Hypothalamus (tissue), 51 donors: ENCODE data around the gene DUSP7.

Experiments
- DNase-seq, 51 donors: peaks; one replicate each; lab custom pipeline; 2025; lab: John Stamatoyannopoulos, UW

DUSP7 gene, protein sequence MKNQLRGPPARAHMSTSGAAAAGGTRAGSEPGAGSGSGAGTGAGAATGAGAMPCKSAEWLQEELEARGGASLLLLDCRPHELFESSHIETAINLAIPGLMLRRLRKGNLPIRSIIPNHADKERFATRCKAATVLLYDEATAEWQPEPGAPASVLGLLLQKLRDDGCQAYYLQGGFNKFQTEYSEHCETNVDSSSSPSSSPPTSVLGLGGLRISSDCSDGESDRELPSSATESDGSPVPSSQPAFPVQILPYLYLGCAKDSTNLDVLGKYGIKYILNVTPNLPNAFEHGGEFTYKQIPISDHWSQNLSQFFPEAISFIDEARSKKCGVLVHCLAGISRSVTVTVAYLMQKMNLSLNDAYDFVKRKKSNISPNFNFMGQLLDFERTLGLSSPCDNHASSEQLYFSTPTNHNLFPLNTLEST

DNA sequence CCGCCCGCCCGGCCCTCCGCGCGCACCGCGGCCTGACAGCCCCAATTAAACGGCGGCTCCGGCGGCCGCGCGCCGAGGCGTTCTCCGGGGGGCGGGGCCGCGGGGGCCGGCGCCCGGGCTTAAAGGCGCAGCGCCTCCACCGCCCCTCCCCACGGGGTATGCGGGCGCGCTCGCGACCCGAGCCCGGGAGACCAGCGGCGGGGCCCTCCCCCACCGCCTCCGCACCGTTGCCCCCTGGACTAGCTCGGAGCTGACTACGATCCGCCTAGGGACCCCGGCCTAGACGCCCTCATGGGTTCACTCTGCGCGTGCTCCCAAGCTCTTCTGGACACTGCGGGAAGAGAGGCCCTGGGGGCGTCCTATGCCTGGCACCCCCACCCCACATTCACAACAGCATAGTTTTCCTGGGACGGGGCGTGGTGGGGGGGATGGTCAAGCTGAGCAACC, at the start of gene DUSP7:
Gene DUSP7 (minus strand): TSS at position 51 of the 447 bp plus-strand sequence. CDS start 205 bp downstream, outside the sequence.
- DNase-seq = peak in 47 of 51 donors; percentile 17 to 90 (median 62)

DNA sequence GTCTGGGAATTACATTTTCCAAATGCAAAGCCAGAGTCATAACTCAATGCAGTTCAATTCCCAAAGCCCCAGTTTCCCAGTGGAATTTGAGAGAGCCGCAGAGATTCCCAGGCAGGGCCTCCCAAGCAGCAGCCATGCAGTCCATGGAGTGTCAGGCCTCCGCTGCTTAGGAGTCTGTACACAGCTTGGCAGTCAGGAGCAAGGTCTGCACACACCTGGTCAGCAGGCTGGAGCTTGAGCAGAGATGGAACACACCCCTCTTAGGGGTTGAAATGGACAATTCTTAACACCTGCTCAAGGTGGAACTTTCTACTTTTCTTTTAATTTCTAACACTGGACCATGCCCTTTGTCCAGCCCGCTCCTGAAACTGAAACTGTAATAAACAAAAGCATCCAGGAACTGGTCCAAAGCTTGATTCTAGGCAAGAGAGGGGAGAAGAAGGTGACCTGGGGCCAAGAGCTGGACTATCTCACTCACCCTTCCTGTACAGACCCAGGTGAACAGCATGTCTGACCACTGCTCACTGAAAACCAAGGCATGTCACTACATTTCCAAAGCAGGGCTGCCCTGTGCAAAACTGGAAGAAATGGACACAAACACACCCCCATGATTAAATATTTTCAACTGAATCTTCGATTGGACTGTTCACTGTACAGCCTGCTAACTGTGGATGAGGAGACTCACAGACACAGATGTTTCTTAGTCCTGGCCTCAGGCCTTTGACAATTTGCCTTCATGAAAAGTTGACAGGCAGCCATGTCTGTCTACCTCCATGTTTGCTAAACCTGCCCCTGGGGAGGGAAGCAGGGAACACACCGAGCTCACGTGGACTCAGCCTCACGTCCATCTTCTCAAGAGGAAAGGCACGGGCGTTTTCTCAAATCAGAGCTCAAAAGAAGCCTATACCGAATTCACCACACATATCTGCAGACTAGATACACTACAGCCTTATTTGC, 48.6 kb upstream of the DUSP7 start:
- no peak for DNase-seq

DNA sequence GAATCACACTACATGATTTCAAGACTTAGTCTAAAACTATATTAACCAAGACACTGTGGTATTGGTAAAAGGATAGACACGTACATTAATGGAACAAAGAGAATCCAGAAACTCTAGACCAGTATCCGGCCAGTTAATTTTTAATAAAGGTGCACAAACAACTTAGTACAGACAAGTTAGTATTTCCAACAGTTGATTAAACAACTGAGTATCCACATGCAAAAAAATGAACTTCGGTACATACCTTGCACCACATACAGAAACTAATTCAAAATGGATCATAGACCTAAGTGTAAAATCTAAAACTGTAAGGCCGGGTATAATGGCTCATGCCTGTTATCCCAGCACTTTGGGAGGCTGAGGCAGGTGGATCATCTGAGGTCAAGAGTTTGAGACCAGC, 46.6 kb upstream of the DUSP7 start:
- DNase-seq = no peak

DNA sequence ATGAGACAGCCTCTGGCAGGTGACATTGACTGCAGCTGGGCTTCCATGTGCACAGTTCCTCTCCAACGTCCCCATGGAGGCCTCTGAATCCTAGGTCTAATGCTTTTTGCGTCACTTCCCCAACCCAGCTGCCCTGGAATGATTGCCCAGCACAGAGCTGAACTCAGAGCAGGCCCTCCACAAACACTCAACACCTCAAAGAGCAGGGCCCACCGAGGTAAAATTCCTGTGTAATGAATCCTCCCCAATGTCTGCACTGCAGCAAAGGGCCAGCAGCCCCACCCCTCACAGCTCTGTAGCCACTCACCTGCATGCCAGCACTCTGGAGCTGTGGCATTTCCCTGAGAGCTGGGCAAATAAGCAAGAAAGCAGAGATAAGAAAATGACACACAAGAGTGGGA, 42.6 kb upstream of the DUSP7 start:
- no peak for DNase-seq

DNA sequence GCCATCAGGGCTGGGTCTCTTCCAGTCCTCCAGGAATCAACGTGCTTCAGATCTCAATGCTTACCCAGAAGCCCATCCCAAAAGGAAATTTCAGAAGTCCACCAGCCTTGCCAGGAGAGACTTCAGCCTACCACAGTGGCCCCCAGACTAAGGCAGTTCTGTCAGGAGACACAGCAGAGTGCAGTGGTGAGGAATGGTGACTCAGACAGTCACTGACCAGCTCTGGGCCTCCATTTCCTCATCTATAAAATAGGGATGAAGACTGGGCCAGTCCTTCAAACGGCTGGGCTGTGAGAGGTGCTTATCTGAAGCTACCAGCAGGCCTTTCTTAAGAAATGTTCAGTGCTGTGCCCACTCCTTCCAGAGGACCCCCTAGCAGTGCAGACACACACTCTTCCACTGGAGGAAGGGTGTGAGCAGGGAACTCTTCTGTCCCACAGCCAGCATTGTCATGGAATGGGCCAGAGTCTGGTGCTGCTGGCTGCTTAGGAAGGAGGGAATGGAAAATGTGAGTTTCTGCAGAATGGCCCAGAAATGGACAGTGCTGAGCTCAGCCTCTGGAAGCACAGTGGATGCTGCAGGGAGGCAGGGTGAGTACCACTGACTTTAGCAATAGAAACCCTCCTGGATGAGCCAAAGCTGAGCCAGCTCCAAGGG, 41.6 kb upstream of the DUSP7 start:
- DNase-seq = no peak

DNA sequence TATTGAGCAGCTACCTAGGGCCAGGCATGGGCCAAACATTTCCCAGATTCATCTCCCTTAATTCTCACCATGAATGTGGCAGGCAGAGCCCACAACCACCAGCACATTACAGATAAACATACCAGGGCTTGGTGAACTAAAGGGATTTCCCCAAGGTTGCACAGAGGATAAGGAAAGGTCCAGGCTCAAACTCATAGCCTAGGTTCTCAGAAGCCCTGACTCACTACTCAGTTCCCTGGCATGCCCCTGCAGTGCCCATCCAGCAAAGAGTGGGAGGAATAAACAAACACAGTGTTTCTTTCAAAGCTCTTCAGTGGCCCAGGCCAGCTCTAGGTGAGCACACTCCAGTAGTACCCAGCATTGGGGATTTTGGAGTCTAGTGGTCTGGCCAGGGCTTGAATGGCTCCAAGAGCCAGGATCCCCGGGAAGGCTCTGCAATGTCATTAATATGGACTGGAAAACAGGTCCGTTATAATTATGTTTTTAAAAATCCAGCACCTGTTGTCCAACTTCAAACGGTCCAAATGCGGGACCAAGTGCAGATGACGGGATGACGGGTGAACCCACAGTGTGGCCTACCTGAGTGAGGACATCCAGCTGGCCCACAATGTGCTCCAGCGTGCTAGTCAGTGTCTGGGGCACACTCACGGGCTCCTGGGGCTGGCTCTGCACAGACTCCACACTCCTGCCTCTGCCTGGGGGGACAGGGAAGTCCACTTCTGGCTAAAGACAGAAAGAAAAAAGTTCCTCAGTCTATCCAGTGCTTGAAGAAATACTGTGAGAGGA, 39.8 kb upstream of the DUSP7 start:
- no peak for DNase-seq

DNA sequence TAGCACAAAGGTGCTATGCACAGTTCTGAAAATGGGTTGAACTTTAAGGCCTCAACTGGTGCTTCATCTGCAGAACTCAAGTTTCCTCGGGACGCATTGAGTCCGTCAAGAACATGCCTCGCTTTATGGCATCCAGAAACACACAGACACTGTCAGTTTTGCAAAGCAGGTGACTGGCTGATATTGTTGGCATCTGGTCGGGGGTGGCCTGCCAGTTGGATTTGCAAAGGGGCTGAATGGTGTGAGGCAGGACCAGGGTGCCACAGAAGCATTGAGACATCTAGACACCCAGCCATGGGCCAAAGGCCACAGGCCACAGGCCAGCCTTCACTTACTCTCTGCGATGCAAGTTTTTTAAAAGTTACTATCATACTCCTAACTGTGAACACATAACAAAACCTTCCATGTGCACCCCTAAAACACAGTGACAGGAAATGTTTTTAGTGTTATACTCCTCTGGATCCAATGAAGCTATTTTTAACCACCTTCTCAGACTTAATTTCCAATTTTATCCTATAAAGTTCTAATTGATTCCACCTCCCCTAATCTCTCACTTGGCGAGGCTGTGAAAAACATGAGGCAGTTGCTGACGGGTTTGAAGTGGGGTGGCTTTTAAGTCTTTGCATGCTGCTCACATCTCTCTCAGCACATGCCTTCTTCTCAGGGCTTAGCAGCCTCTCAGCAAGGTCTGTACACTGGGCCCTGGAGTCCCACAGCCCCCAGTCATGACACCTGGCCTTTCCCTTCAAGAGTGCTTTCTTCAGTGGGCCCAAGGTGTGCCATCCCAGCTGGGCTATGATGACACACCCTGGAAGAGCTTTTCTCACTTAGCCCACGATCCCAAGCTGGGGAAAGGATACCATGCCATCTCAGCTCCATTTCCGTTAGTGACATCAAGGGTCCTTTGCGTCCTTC, 38.5 kb upstream of the DUSP7 start:
- DNase-seq = no peak

DNA sequence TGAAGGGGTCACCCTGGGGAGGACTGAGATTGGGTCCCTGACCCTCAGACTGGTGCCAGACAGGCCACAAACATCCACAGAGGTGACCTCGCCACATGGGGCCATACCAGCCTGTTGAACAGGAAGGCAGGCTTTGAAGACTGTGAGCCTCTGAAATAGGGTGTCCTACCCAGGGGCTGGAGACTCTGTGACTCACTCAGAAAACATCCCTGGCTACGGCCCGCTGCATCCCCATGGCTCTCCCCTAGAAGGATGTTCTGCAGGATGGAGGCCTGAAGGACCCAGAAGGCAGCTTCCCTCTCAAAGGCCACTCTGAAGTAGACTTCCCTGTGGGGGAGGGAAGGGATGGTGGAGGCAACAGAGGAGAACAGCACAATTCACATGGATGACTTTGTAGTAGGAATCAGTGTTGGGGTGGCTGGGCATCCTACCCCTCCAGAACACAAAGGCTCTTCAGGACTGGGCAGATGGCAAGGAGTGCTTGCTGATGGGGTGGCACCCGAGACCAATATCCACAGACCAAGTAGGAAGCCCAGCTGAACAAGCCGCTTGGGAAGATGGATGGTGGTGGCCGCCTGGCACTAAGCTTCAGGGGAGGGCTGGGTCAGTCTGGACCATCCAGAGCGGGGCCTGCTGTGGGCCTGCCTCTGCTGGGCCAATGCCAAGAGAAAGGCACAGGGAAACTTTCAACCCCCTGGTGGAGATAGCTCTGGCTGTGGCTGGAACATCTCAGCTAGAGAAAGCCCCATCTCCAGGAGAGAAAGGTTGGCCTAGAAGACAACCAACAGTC, 37.6 kb upstream of the DUSP7 start:
- no peak for DNase-seq

DNA sequence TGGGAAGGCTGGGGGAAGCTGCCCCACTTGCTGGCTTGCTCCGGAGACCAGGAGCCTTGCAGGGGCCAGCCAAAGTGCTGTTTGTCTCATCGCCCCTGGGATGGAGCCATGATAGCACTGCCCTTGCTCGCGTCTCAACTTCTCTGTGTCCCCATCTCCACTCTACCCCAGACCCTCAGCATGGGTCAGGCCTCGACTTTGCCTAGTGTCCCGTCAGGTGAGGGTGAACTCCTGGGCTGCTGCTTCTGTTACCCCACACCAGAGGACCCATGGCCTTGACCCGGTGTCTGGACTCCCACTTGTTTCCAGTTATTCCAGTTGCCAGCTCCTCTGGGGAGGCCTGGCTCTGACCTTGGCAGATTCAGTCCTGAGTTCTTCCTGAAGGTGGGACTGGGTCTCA, 36.5 kb upstream of the DUSP7 start:
- DNase-seq = no peak

DNA sequence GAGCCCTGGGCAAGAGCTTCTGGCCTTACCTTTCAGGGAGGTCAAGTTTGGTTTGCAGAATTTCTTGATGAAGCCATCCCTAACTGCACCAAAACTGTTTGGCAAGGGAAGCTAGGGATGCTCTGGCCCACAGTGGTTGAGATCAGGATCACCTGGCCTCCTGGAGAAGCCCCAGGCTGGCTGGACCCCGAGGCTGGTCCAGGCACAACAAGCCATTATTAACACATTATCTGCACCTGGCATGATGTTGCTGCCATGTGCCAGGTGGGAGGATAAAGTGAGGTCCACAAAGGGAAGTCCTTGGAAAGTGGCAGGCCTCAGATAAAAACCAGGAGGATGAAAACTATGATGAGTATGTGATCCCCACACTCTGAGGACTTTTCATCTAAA, 35.9 kb upstream of the DUSP7 start:
- DNase-seq = no peak

DNA sequence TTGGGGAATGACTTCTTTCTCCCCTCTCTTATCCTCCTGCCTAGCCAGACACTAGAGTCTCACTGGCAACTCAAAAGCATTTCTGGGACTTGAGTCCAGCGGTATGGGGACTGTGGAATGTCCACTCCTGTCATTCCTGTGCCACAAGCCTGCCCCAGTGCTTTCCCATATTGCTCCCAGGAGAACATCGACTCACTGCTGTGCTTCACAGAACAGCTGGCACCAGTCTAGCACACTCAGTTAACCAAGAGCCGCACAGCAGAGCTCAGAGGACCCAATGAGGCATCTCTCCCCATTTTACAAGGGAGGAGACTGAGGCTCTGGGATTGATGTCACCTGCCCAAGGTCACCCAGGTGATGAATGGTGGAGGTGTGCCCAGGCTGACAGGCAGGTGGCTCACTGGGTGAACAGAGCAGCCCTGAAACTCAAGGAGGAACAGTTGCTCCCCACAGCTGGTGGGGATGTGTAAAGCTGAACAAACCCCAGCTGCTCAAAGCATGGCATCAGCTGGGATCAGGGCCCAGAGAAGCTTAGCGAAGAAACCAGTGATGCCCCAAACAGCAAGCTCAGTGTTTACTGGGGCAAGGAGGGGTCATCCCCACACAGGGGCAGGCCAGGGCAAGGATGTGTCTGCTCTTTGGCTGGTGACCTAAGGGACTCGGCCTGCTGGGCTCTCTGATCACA, 35.4 kb upstream of the DUSP7 start:
- DNase-seq = peak in 17 of 51 donors; percentile 18 to 72 (median 47)

DNA sequence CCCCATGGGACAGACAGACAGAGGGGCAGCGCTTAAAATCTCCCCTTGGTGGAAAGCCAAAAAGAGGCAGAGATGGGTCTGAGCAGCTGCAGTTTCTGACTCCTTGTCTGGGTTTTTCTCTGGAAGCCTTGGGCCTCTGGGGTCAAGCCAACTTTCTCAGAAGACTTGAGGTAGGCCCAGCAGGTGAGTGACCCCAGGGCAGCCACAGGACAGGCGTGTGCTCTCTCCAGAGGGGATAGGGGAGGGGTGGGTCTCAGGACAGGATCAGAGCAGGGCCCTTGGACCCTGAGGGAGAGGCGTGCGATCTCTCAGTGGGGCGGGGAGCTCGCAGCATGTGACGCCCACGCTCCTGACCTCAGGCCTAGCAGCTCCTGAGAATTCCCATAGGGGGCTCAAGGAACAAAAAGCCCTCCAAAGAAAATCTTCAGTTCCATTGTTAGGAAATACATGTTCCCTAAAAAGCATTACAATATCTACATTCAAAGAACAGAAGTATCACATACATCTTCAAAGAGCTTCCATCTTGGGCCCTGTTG, 34.6 kb upstream of the DUSP7 start:
- no peak for DNase-seq

DNA sequence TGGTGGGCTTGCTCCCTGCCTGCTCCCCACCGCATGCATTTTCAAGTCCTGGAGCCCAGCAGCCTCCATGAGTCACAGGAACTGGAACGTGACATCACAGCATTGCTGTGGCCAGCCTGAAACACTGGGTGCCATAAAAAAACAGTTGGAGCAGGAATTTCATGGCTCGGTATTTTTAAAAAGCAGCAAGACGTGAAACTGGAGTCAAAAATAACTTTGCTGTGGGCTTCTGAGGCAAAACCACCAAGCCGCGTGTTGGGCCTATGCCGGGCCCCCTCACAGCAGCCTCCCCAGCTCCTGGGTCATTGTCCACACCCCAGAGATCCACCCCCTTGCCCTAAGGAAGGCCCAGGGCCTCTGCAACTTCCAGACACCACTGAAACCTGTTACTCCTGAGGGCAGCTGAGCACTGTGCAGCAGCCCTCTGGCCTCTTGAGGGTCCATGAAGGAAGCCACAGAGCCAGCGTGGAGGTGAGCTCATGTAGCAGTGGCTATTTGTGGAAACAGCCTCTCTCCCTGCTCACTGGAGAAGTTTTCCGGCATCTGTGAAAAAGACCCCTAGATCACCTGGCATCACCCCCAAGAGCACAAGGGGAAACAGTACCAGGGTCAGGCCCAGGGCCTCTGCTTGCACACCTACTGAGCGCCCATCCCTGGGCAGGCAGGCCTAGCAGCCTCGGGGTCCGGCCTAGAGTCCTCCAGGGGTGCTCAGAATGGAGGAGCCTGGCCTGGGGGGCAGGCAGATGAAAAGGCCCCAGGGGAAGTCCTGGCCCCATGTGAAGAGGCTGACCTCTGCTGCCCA, 34.0 kb upstream of the DUSP7 start:
- DNase-seq = peak in 1 of 51 donors; percentile 28

DNA sequence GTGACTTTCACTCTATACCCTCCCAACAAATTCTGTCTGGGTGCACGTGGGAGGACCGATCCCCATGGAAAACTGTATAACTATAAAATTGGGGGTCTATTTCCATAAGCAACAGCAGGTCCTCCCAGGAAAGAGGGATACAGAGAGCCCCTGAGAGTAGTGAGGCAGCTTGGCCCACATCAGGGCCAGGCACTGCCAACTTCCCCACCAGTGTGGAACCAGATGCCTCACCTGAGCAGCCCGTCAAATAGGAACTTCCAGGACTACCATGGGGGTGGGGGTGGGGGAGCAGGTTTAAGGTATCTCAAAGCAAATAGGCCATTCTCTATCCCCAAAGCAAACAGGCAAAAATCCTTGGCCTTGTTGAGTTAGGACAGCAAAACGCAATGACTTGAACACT, 33.3 kb upstream of the DUSP7 start:
- DNase-seq = no peak

DNA sequence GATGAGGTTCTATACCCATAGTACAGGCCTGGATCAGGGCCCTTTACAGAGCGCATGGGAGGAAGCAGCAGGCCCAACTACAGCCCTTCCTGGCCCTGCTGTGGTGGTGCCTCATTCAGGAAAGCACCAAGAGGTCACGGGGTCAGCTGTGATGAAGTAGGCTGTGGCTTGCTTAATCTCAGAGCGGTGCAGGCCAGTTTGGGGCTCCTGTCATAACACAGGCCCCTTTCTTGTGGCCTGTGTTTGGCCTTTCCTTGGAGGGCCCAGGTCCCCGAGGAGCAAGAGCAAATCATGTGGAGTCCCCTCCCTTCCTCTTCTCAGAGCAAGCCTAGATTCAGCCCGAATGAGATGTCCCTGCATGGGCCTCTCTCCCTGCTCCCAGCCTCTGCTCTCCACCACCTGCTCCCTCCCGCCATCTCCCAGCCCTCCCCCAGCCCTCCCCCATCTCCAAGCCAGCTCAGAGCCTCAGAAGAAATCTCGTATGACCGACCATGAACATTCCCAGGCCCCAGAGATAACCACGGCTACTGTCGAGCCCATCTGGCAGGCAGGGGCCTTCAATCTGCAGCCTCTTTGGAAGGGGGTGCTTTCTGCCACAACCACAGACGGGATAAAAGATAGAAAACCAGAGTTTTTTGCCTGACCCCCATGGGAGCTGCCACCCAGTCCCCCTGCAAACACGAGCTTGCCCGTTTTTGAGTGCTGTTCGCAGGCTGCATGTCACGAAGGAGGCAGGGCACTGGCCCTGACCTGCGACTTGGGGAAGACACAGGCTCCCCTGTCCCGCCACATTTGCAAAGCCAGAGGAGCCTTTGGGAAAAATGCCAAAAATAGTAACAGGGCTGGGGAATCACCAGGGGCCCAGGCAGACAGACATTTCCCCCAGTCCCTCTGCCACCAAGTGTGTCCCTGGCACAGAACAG, 32.3 kb upstream of the DUSP7 start:
- no peak for DNase-seq
